Fibroblast of mammary gland (primary cell): ENCODE data around the gene LEMD3.

Experiments
- DNase-seq: peaks from one replicate; pipeline ENCODE4 v3.0.0-alpha.2; 2010; ENCODE audit warnings: low read depth
- H3K4me3 ChIP-seq: 2 replicates; pipeline ENCODE4 v1.5.1; 2011; ENCODE audit warnings: low read depth, mild to moderate bottlenecking, low read length, moderate library complexity; ENCODE audit not compliant: control insufficient read depth
- CTCF ChIP-seq: conservative IDR thresholded peaks from 2 replicates; pipeline ENCODE4 v1.5.1; 2011; ENCODE audit warnings: low read depth, low read length, inconsistent platforms; ENCODE audit not compliant: control insufficient read depth, insufficient read depth

LEMD3 gene

GRCh38 chr12:65252515-65252914, 83.1 kb downstream of the LEMD3 start:
- TF ChIP-seq CTCF = no peak
- no peak overlapping the region for H3K4me3 ChIP-seq
- DNase-seq = no peak

- no peak for DNase-seq
- H3K4me3 ChIP-seq = no peak overlapping the region
- TF ChIP-seq CTCF = no peak
Observed at GRCh38 chr12:65257986-65258385, 88.6 kb downstream of the LEMD3 start.

- H3K4me3 ChIP-seq = no peak overlapping the region
- no peak for DNase-seq
- no peak for TF ChIP-seq CTCF
Observed at GRCh38 chr12:65259501-65259900, 90.1 kb downstream of the LEMD3 start.

GRCh38 chr12:65263777-65264176, 94.4 kb downstream of the LEMD3 start:
- H3K4me3 ChIP-seq = no peak overlapping the region
- DNase-seq = no peak
- TF ChIP-seq CTCF = no peak

- TF ChIP-seq CTCF = no peak
- no peak for DNase-seq
- H3K4me3 ChIP-seq = no peak overlapping the region
Observed at GRCh38 chr12:65266408-65266807, 97.0 kb downstream of the LEMD3 start.

GRCh38 chr12:65269603-65270002, 100.2 kb downstream of the LEMD3 start:
- TF ChIP-seq CTCF = no peak
- H3K4me3 ChIP-seq = no peak overlapping the region
- no peak for DNase-seq

GRCh38 chr12:65274602-65275272, 105.4 kb downstream of the LEMD3 start:
- TF ChIP-seq CTCF = no peak
- DNase-seq = no peak
- no peak overlapping the region for H3K4me3 ChIP-seq
